ENCODE results near the gene STAG1.
"Not testable (repeated sequence)": the region's sequence is repeated elsewhere in the genome, so short reads cannot be mapped to it uniquely, and the experiment has no call there.

STAG1 gene

GRCh38 chr3:136378011-136378410 lies 374.2 kb downstream of the STAG1 start:
- DNase-seq: no peak

- DNase-seq: no peak
Measured at GRCh38 chr3:136377508-136377907, 374.7 kb downstream of the STAG1 start.

GRCh38 chr3:136375800-136376199 lies 376.4 kb downstream of the STAG1 start:
- not testable (repeated sequence) for DNase-seq

DNA sequence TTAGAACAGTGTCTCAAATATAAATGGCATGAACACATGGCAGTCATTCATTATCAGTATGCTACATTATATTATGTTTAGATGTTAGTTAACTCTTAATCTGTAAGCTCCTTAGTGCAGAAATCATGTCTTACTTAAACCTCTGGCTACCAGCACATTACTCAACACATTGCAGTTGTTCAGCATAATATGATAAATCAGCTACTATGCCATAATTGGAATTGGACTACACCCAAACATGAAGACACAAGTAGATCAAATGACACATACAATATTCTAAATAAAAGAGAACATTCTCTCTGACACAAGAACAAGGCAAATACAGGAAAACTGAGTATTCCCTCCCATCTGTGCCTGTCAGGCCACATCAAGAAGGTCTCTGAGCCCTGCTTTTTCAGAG lies 385.9 kb downstream of the STAG1 start:
- DNase-seq: no peak

DNA sequence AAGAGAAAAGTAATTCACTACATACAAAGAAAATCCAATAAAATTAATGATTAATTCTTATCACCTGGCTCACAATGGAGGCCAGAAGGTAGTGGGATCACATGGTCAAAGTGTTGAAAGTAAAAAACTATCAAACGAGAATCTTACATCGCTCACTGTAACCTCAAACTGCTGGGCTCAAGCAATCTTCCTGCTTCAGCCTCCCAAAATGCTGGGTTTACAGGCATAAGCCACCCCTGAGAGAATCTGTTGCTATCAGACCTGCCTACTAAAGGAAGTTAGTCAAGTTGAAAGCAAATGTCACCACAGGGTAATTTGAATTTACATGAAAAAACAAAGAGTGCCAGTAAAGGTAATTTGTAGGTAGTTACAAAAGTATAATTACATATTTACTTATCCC lies 398.7 kb downstream of the STAG1 start:
- DNase-seq: no peak

DNA sequence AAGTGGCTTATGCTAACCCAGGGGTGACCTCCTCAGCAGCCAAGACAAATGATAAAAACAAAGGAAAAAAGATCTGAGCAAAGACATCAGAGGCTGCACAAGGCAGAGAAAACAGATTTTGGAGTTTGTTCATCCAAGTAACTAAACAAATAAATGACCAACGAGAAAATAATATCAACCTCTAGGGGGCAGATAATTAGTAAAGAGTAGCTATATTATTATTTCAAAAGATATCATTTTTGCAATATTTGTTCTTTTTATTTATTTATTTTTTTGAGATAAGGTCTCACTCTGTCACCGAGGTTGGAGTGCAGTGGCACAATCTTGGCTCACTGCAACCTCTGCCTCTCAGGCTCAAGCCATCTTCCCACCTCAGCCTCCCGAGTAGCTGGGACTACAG lies 400.3 kb downstream of the STAG1 start:
- DNase-seq: no peak

GRCh38 chr3:136351351-136351750 lies 400.8 kb downstream of the STAG1 start:
- DNase-seq: no peak

- no peak for DNase-seq
Measured at GRCh38 chr3:136350557-136350956, 401.6 kb downstream of the STAG1 start.

DNA sequence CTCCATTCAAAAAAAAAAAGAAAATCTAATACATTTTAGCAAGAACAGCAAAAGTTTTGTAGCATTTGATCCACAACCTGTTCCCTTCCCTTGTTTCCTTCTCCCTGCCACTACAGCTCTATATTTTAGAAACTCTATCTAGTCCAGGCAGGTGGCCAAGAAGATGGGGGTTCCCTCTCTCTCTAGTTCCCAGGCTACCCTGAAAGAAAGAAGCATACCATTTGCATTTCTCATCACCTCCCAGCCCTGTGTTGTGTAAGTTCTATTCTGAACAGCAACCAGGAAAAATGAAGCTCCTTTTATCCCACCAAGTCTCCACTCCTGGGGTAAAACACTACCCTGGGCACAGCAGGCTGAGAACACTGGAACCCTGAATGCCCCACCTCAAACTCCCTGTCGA lies 402.0 kb downstream of the STAG1 start:
- DNase-seq: no peak

DNA sequence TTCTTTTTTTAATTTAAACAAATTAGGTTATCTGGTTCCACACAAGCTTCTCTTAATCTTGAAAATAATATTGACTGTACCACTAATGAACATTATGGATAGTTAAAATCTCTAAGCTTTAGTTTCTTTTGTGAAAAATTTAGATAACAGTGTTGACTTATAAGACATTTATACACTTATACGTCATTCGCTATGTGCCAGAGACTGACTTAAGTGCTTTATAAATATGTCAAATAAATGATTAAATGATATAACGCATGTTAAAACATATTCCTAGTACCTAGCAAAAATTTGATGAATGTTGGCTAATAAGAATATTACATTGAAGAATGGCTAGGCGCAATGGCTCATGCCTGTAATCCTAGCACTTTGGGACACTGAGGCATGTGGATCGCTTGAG lies 405.7 kb downstream of the STAG1 start:
- no peak for DNase-seq

DNA sequence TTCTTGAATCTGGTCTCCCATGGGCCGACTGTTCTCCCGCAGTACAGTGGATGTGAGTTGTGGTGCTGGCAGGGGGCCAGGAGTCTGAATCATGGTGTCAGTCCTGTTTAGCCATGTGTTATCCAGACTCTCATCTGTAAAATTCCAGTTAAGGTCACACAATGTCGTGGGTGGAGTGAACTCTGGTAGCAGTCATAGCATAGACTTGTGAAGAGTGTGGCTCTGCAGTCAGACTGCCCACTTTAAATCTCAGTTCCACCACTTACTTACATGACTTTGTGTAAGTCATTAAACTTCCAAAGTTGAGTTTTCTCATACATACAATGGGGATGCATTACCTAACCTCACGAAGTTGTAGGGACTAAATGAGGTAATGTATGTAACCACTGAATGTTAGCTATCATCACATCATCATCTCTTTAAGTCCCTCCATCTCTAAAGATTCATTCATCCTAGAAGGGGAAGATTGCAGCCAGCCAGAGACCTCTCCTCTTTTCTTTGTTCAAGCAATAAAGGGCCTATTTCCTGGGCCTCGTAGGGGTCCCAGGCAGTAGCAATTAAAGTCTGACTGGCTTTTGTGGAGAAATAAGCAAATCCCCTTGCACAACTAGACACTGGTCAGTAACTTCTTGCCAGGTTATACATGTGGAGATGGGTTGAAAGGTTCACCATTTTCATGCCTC lies 408.2 kb downstream of the STAG1 start:
- DNase-seq: no peak

GRCh38 chr3:136343446-136343845 lies 408.7 kb downstream of the STAG1 start:
- no peak for DNase-seq

GRCh38 chr3:136336329-136337100 lies 415.7 kb downstream of the STAG1 start:
- no peak for DNase-seq

DNA sequence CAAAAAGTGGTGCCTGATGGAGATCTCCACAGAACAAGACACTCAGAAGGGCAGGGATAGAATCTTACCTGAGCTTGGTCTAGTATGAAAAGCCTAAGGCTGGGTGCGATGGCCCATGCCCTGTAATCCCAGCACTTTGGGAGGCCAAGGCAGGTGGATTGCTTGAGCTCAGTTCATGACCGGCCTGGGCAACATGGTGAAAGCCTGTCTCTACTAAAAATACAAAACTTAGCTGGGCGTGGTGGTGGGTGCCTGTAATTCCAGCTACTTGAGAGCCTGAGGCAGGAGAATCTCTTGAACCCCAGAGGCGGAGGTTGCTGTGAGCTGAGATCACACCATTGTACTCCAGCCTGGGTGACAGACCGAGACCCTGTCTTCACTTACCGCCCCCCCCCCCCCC lies 417.5 kb downstream of the STAG1 start:
- not testable (repeated sequence) for DNase-seq

- no peak for DNase-seq
Measured at GRCh38 chr3:136334209-136334608, 418.0 kb downstream of the STAG1 start.

GRCh38 chr3:136332776-136333175 lies 419.4 kb downstream of the STAG1 start:
- no peak for DNase-seq

GRCh38 chr3:136332302-136332701 lies 419.9 kb downstream of the STAG1 start:
- DNase-seq: no peak

DNA sequence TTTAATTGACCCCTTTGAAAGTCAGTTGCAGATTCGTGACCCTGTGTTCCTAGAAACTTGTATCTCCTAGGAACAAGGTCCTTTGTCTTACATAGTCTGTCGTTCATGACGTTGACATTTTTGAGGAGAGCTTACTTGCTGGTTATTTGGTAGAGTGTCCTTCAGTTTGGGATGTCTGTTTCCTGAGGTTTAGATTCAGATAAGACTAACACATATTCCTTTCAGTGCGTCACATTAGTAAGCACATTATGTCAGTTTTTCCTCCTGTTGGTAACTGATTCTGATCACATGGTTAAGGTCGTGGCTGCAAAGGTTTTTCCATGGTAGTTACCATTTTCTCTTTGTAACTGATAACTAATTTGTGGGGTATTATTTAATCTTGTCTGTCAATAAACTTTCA lies 421.3 kb downstream of the STAG1 start:
- DNase-seq: no peak

GRCh38 chr3:136329593-136329992 lies 422.6 kb downstream of the STAG1 start:
- no peak for DNase-seq

- DNase-seq: no peak
Measured at GRCh38 chr3:136327671-136328070, 424.5 kb downstream of the STAG1 start.

DNA sequence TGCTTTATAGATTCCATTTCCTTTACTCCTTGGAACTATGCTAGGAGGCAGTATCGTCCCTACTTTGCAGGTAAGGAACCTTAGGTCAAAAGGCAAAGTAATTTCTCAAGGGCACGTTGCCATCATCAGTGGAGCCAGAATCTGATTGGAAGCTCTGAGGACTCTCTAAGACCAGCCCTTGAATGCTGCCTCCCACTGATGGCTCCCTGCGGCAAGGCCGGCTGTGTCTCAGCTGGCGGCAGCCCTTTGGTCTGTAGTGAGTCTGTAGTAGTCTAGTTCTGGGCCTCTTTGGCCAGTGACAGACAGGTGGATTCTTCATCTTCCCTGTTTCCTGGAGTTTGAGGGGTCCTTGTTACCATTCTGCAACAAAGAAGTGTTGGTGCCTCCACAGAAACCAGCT lies 425.9 kb downstream of the STAG1 start:
- no peak for DNase-seq

- DNase-seq: no peak
Measured at GRCh38 chr3:136311968-136312367, 440.2 kb downstream of the STAG1 start.

GRCh38 chr3:136311261-136311660 lies 440.9 kb downstream of the STAG1 start:
- no peak for DNase-seq

- no peak for DNase-seq
Measured at GRCh38 chr3:136305879-136306278, 446.3 kb downstream of the STAG1 start.

DNA sequence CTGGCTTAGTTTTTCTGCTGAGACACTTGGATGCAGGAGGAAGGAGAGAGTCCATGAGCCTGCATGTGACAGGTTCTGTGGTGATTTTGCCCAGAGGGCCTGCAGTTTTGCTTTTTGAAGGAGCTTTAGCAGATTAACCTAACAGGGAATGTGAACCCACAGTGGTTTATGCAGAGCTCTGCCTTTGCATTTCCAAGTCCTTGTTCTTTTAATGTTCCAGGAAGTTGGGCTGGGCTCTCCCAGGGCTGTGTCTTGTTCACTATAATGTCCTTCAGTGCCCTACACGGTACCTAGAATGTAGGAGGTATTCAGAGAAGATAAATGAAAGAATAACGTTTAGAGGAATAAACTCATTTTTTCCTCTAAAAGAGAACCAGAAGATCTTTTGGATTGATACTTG lies 451.7 kb downstream of the STAG1 start:
- DNase-seq: no peak
